ENCODE results near the gene SND1. TPM values are rescaled to one million over a fixed set of nuclear protein-coding genes. Genes with fewer than 3 reads are reported as not detected.

Gene SND1
- total and polyA plus RNA-seq, 4 donors, result 59.4 to 214 (median 84.1) TPM

GRCh38 chr7:128045158-128045557 lies 393.2 kb downstream of the SND1 start (continued):
- no peak for TF ChIP-seq REST (IDR thresholded peaks at IDR 0.05)
- no peak for TF ChIP-seq HNF4A (conservative IDR thresholded peaks at IDR 0.05)

GRCh38 chr7:128045766-128046165 lies 393.8 kb downstream of the SND1 start:
- 87% methylated on average over 1 of the region's 1 CpG for WGBS
- no peaks in the 10 kb centered on the region for H3K4me1 ChIP-seq (ENCODE audit: control insufficient read depth in 4 of 4, insufficient read depth in 4 of 4, low read length in 3 of 4)

DNA sequence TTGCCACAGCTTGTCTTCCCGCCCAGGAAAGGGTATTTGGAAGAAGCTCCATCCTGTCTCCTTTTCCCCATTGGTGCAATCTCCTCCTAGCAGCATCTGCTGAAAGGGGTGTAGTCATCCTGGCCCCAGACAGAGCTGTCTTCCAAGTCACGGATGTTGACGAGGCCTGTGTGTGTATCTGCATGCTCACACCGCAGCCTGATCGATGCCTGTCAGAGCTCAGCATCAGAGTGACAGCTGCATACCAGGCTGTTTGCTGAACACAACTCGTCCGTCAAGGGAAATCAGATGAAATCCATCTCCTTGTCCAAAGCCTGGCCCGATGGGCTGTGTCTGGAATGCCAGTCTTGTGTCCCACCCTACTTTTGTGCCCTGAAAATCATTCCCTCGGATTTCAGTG lies 400.4 kb downstream of the SND1 start:
- no peaks in the 10 kb centered on the region for H3K4me1 ChIP-seq (ENCODE audit: control insufficient read depth in 4 of 4, insufficient read depth in 4 of 4, low read length in 3 of 4)
- DNase-seq (ENCODE audit: low spot score), result no peak
- H3K9me3 ChIP-seq (ENCODE audit: control insufficient read depth in 4 of 4, low read length in 3 of 4), result no peaks in the 10 kb centered on the region
- H3K9ac ChIP-seq (ENCODE audit: low read depth in 1 of 2, low read length in 2 of 2), result no peak overlapping the region
- 93% methylated on average over 9 of the region's 9 CpGs for WGBS
- no peak overlapping the region for H3K4me3 ChIP-seq (ENCODE audit: low read depth in 1 of 3, low read length in 3 of 3)
- H3K27me3 ChIP-seq (ENCODE audit: control insufficient read depth in 4 of 4, insufficient read depth in 4 of 4, low read length in 3 of 4), result no peaks in the 10 kb centered on the region
- H3K36me3 ChIP-seq (ENCODE audit: control insufficient read depth in 4 of 4, insufficient read depth in 3 of 4, low read depth in 1 of 4, low read length in 3 of 4), result peaks cover 0 to 2% (median under 1%) of the 10 kb centered on the region in 4 donors
- no peak overlapping the region for H3K27ac ChIP-seq (ENCODE audit: low read depth in 1 of 2, low read length in 2 of 2)
- TF ChIP-seq RAD21 (IDR thresholded peaks at IDR 0.05) (no peak), HNF4A (conservative IDR thresholded peaks at IDR 0.05) (no peak), RXRA (IDR thresholded peaks at IDR 0.05) (no peak), ATF3 (IDR thresholded peaks at IDR 0.05) (no peak), GABPA (IDR thresholded peaks at IDR 0.05 in 1 of 2, conservative IDR thresholded peaks at IDR 0.05 in 1 of 2) (no peak), HNF4G (IDR thresholded peaks at IDR 0.05) (no peak), EGR1 (IDR thresholded peaks at IDR 0.05; ENCODE audit: low read depth in 2 of 2) (no peak), FOXA1 (IDR thresholded peaks at IDR 0.05) (no peak), JUND (IDR thresholded peaks at IDR 0.05) (no peak), FOXA2 (IDR thresholded peaks at IDR 0.05) (no peak), TAF1 (conservative IDR thresholded peaks at IDR 0.05) (no peak), NR2F2 (IDR thresholded peaks at IDR 0.05) (no peak), CTCF (IDR thresholded peaks at IDR 0.05; ENCODE audit: low read depth, low read length, missing input control) (no peak), SP1 (IDR thresholded peaks at IDR 0.05) (no peak)
- TF ChIP-seq, protein P1, sequence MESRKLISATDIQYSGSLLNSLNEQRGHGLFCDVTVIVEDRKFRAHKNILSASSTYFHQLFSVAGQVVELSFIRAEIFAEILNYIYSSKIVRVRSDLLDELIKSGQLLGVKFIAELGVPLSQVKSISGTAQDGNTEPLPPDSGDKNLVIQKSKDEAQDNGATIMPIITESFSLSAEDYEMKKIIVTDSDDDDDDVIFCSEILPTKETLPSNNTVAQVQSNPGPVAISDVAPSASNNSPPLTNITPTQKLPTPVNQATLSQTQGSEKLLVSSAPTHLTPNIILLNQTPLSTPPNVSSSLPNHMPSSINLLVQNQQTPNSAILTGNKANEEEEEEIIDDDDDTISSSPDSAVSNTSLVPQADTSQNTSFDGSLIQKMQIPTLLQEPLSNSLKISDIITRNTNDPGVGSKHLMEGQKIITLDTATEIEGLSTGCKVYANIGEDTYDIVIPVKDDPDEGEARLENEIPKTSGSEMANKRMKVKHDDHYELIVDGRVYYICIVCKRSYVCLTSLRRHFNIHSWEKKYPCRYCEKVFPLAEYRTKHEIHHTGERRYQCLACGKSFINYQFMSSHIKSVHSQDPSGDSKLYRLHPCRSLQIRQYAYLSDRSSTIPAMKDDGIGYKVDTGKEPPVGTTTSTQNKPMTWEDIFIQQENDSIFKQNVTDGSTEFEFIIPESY (IDR thresholded peaks at IDR 0.05), result no peak

More at GRCh38 chr7:128045766-128046165, 393.8 kb downstream of the SND1 start:
- DNase-seq (ENCODE audit: low spot score), result no peak
- no peak overlapping the region for H3K27ac ChIP-seq (ENCODE audit: low read depth in 1 of 2, low read length in 2 of 2)
- TF ChIP-seq EGR1 (IDR thresholded peaks at IDR 0.05; ENCODE audit: low read depth in 2 of 2), result no peak
- no peak for TF ChIP-seq HNF4G (IDR thresholded peaks at IDR 0.05)
- no peak for TF ChIP-seq NR2F2 (IDR thresholded peaks at IDR 0.05)
- TF ChIP-seq GABPA (IDR thresholded peaks at IDR 0.05 in 1 of 2, conservative IDR thresholded peaks at IDR 0.05 in 1 of 2), result no peak
- TF ChIP-seq RAD21 (IDR thresholded peaks at IDR 0.05), result no peak
- TF ChIP-seq MAX (IDR thresholded peaks at IDR 0.05), result no peak
- TF ChIP-seq ATF3 (IDR thresholded peaks at IDR 0.05), result no peak
- TF ChIP-seq YY1 (IDR thresholded peaks at IDR 0.05), result no peak
- TF ChIP-seq, protein P1 (IDR thresholded peaks at IDR 0.05), result no peak
- TF ChIP-seq SP1 (IDR thresholded peaks at IDR 0.05), result no peak
- no peak for TF ChIP-seq HNF4A (conservative IDR thresholded peaks at IDR 0.05)
- TF ChIP-seq TAF1 (conservative IDR thresholded peaks at IDR 0.05), result no peak
- H3K9ac ChIP-seq (ENCODE audit: low read depth in 1 of 2, low read length in 2 of 2), result no peak overlapping the region
- no peak overlapping the region for H3K4me3 ChIP-seq (ENCODE audit: low read depth in 1 of 3, low read length in 3 of 3)
- no peaks in the 10 kb centered on the region for H3K9me3 ChIP-seq (ENCODE audit: control insufficient read depth in 4 of 4, low read length in 3 of 4)
- H3K36me3 ChIP-seq (ENCODE audit: control insufficient read depth in 4 of 4, insufficient read depth in 3 of 4, low read depth in 1 of 4, low read length in 3 of 4), result peaks cover 0 to 7% (median 4%) of the 10 kb centered on the region in 4 donors
- H3K27me3 ChIP-seq (ENCODE audit: control insufficient read depth in 4 of 4, insufficient read depth in 4 of 4, low read length in 3 of 4), result no peaks in the 10 kb centered on the region

Measured in liver (tissue), 9 donors.